PC-3 (cell line): Measurements from ENCODE around the gene QARS1. TPM values are rescaled to one million over a fixed set of nuclear protein-coding genes. Genes with fewer than 3 reads are reported as not detected.

ENCODE experiments used
- ATAC-seq: fragments of 200-7000 bp; cut with Tn5 transposase; 2 replicates; pipeline ENCODE4 v1.9.1; 2020; ENCODE audit warnings: mild to moderate bottlenecking, moderate library complexity
- BruUV-seq: library from RNA; stranded (reverse); fragments of 400-500 nt; replicated peaks from 2 replicates; lab custom pipeline; 2021; lab: Mats Ljungman, UMichigan
- CTCF ChIA-PET: fragments of 300-600 bp; sonication (Branson Sonifier 250); formaldehyde crosslinking; loops from one replicate; lab custom pipeline; 2022; ENCODE audit warnings: antibody characterized with exemption; lab: Charles Lee
- POLR2A ChIA-PET: fragments of 300-600 bp; sonication (Branson Sonifier 250); formaldehyde crosslinking; loops from one replicate; lab custom pipeline; 2022; ENCODE audit warnings: antibody characterized with exemption; ENCODE audit not compliant: unreplicated experiment; lab: Charles Lee
- DNase-seq: peaks from one replicate; pipeline ENCODE4 v3.0.0-alpha.2; 2015
- H2AFZ ChIP-seq: fragments of 300-600 bp; sonication (generic); 2 replicates; pipeline ENCODE4 v1.6.0; 2016; ENCODE audit warnings: antibody characterized with exemption, low read length
- H3F3A ChIP-seq: fragments of 300-600 bp; sonication (generic); one replicate; pipeline ENCODE4 v1.6.0; 2017; ENCODE audit warnings: antibody characterized with exemption, low read length, control low read depth, mild to moderate bottlenecking; ENCODE audit not compliant: unreplicated experiment
- H3K27ac ChIP-seq: fragments of 300-600 bp; sonication (generic); 2 replicates; pipeline ENCODE4 v1.5.1; 2016; ENCODE audit warnings: mild to moderate bottlenecking, low read length
- H3K27me3 ChIP-seq: fragments of 300-600 bp; sonication (generic); 2 replicates; pipeline ENCODE4 v1.6.1; 2016; ENCODE audit warnings: low read length, mixed read lengths
- H3K36me3 ChIP-seq: fragments of 300-600 bp; sonication (generic); 2 replicates; pipeline ENCODE4 v1.6.1; 2016; ENCODE audit warnings: low read depth, mixed run types, low read length, mixed read lengths
- H3K4me1 ChIP-seq: fragments of 300-600 bp; sonication (generic); 2 replicates; pipeline ENCODE4 v1.5.1; 2016; ENCODE audit warnings: low read length; ENCODE audit not compliant: insufficient read depth
- H3K4me2 ChIP-seq: fragments of 300-600 bp; sonication (generic); 2 replicates; pipeline ENCODE4 v1.6.0; 2016; ENCODE audit warnings: low read length
- H3K4me3 ChIP-seq: fragments of 300-600 bp; sonication (generic); 2 replicates; pipeline ENCODE4 v1.5.1; 2016; ENCODE audit warnings: mild to moderate bottlenecking, low read length, mixed read lengths
- H3K79me2 ChIP-seq: fragments of 300-600 bp; sonication (generic); 2 replicates; pipeline ENCODE4 v1.6.1; 2017; ENCODE audit warnings: low read length, mixed read lengths
- H3K9ac ChIP-seq: fragments of 300-600 bp; sonication (generic); 2 replicates; pipeline ENCODE4 v1.6.0; 2016; ENCODE audit warnings: mild to moderate bottlenecking, low read length
- H3K9me2 ChIP-seq: fragments of 300-600 bp; sonication (generic); replicated peaks from 2 replicates; pipeline ENCODE4 v1.6.1; 2016; ENCODE audit warnings: mixed run types, low read length, mixed read lengths
- H3K9me3 ChIP-seq: fragments of 300-600 bp; sonication (generic); 2 replicates; pipeline ENCODE4 v1.6.1; 2016; ENCODE audit warnings: low read length, mixed read lengths
- H4K20me1 ChIP-seq: fragments of 300-600 bp; sonication (generic); 2 replicates; pipeline ENCODE4 v1.6.1; 2016; ENCODE audit warnings: low read length, mixed read lengths
- CTCF ChIP-seq: fragments of 300-600 bp; sonication (generic); conservative IDR thresholded peaks from 2 replicates; pipeline ENCODE4 v1.5.1; 2017; ENCODE audit warnings: antibody characterized with exemption, low read depth, mild to moderate bottlenecking, low read length
- EZH2 ChIP-seq: fragments of 300-600 bp; sonication (generic); IDR thresholded peaks from one replicate; pipeline ENCODE4 v1.6.1; 2017; ENCODE audit warnings: antibody characterized with exemption, mild to moderate bottlenecking, low read length; ENCODE audit not compliant: unreplicated experiment
- EZH2phosphoT487 ChIP-seq: fragments of 300-600 bp; sonication (generic); IDR thresholded peaks from 2 replicates; pipeline ENCODE4 v1.6.1; 2018; ENCODE audit warnings: mild to moderate bottlenecking, antibody characterized with exemption, low read length, borderline replicate concordance
- intact Hi-C: fragments of 100-400 bp; cut with micrococcal nuclease; formaldehyde crosslinking; loops from 2 replicates; pipeline ENCODE4 v1.9.0; 2023
- total RNA-seq: library from RNA; depleted of rRNA; stranded (reverse); fragments of >200 nt; gene quantifications from 2 replicates; pipeline ENCODE4 v1.2.3, GENCODE V29; 2014

The QARS1 gene
- total RNA-seq, 1 experiment from 2014 or later, result 316 TPM

- ATAC-seq (no peak), DNase-seq (no peak)
- no peak overlapping the region for H3K9ac ChIP-seq
- no peak overlapping the region for H3K4me2 ChIP-seq
- no peak overlapping the region for H3K4me3 ChIP-seq
- intact Hi-C loops, result no loop called here
- H3K36me3 ChIP-seq, result peaks cover 19% of the 10 kb centered on the region
- H3K4me1 ChIP-seq, result no peaks in the 10 kb centered on the region
- no peak overlapping the region for H2AFZ ChIP-seq
- no TSS peak for BruUV-seq
- TF ChIP-seq EZH2, result no peak
- TF ChIP-seq CTCF, result no peak
- TF ChIP-seq EZH2phosphoT487, result no peak
- no peak overlapping the region for H3K27ac ChIP-seq
- no peaks in the 10 kb centered on the region for H3K9me3 ChIP-seq
- POLR2A ChIA-PET, result no interaction called here
- CTCF ChIA-PET, result no interaction called here
- no peaks in the 10 kb centered on the region for H3K27me3 ChIP-seq
- no peaks in the 10 kb centered on the region for H3F3A ChIP-seq
- peaks cover 8% of the 10 kb centered on the region; the same call in 1 of the 2 replicates for H4K20me1 ChIP-seq
- H3K9me2 ChIP-seq, result no peaks in the 10 kb centered on the region
- H3K79me2 ChIP-seq, result peaks cover 90% of the 10 kb centered on the region
These were observed 23.1 kb downstream of the QARS1 start for GRCh38 chr3:49081429-49081828.

GRCh38 chr3:49079270-49079669 is 25.3 kb downstream of the QARS1 start:
- H3K4me2 ChIP-seq, result no peak overlapping the region
- no peak overlapping the region for H3K4me3 ChIP-seq
- POLR2A ChIA-PET, result no interaction called here
- no peak overlapping the region for H3K27ac ChIP-seq
- H3K79me2 ChIP-seq, result peaks cover 68% of the 10 kb centered on the region
- TF ChIP-seq EZH2 (no peak), CTCF (no peak), EZH2phosphoT487 (no peak)
- ATAC-seq (no peak), DNase-seq (no peak)
- no TSS peak for BruUV-seq
- no peaks in the 10 kb centered on the region for H3K4me1 ChIP-seq
- peaks cover 8% of the 10 kb centered on the region; the same call in 1 of the 2 replicates for H4K20me1 ChIP-seq
- peaks cover 38% of the 10 kb centered on the region for H3K36me3 ChIP-seq
- CTCF ChIA-PET, result interaction anchor here (0.7 kb wide), 1 partner anchor 64 kb away, joined by 10 read pairs; no protein-coding TSS in a partner anchor
- H2AFZ ChIP-seq, result no peak overlapping the region
- no peaks in the 10 kb centered on the region for H3F3A ChIP-seq
- intact Hi-C loops, result no loop called here
- no peaks in the 10 kb centered on the region for H3K9me3 ChIP-seq
- H3K9ac ChIP-seq, result no peak overlapping the region
- no peaks in the 10 kb centered on the region for H3K27me3 ChIP-seq
- H3K9me2 ChIP-seq, result no peaks in the 10 kb centered on the region

GRCh38 chr3:49076646-49077045 is 27.9 kb downstream of the QARS1 start:
- Histone ChIP-seq H4K20me1 (peaks cover 8% of the 10 kb centered on the region; the same call in 1 of the 2 replicates), H2AFZ (no peak overlapping the region), H3K4me2 (no peak overlapping the region), H3K9me3 (no peaks in the 10 kb centered on the region), H3K4me3 (no peak overlapping the region), H3K4me1 (no peaks in the 10 kb centered on the region), H3K9me2 (no peaks in the 10 kb centered on the region), H3K27ac (no peak overlapping the region), H3F3A (no peaks in the 10 kb centered on the region), H3K9ac (no peak overlapping the region), H3K36me3 (peaks cover 60% of the 10 kb centered on the region), H3K79me2 (peaks cover 42% of the 10 kb centered on the region), H3K27me3 (no peaks in the 10 kb centered on the region)
- intact Hi-C loops, result no loop called here
- TF ChIP-seq EZH2, result no peak
- no peak for TF ChIP-seq CTCF
- TF ChIP-seq EZH2phosphoT487, result no peak
- ATAC-seq (no peak), DNase-seq (no peak)
- CTCF ChIA-PET, result no interaction called here
- no TSS peak for BruUV-seq
- POLR2A ChIA-PET, result no interaction called here
